ENCODE data around the gene TTLL5.

DNA sequence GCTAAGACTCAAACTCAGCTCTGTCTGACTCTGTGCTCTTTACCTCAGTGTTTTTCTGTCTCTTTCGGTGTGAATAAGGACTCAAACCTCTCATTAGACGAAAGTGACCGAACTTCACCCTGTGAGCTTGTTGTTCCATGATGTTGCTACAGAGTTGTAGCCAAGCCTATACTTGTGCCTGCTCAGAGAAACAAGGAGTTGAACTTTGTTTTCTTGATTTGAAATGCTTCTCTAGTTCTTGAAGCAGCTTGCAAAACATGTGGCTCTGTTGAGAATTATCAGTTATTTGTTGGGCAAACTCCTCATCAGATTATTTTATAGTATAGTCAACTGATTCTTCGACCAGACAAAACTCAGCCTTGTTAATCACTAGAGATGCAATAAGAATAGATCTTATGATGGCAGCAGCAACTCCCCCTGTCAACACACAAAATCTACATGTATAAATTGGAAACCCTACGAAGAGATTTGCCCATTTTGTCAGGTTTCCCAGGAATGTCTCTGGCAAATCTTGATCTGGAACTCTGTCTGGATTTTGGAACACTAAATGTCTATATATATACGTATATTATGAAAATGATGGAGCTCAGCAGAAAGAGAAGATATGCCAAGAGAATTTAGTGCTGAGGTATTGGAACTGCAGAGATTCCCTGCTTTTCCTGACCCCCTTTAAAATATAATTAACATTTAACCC lies 146.8 kb downstream of the TTLL5 start:
- no peak for TF ChIP-seq CTCF (CRISPR knock-in tag; IDR thresholded peaks at IDR 0.05)
- no peak for TF ChIP-seq ZNF558 (CRISPR knock-in tag; IDR thresholded peaks at IDR 0.05; ENCODE audit: borderline replicate concordance)
- no peak for TF ChIP-seq SMC3 (IDR thresholded peaks at IDR 0.05; ENCODE audit: low read length)
- no peak for TF ChIP-seq ZNF574 (CRISPR knock-in tag; IDR thresholded peaks at IDR 0.05)
- TF ChIP-seq, protein P1, sequence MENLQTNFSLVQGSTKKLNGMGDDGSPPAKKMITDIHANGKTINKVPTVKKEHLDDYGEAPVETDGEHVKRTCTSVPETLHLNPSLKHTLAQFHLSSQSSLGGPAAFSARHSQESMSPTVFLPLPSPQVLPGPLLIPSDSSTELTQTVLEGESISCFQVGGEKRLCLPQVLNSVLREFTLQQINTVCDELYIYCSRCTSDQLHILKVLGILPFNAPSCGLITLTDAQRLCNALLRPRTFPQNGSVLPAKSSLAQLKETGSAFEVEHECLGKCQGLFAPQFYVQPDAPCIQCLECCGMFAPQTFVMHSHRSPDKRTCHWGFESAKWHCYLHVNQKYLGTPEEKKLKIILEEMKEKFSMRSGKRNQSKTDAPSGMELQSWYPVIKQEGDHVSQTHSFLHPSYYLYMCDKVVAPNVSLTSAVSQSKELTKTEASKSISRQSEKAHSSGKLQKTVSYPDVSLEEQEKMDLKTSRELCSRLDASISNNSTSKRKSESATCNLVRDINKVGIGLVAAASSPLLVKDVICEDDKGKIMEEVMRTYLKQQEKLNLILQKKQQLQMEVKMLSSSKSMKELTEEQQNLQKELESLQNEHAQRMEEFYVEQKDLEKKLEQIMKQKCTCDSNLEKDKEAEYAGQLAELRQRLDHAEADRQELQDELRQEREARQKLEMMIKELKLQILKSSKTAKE (CRISPR knock-in tag; IDR thresholded peaks at IDR 0.05; ENCODE audit: borderline replicate concordance) = no peak
